MCF 10A (cell line): ENCODE measurements around the gene MCTP1. TPM values are rescaled to one million over a fixed set of nuclear protein-coding genes. Genes with fewer than 3 reads are reported as not detected.

ENCODE experiments used
- BruUV-seq: library from RNA; stranded (reverse); fragments of 400-500 nt; replicated peaks from 2 replicates; lab custom pipeline; 2021; lab: Mats Ljungman, UMichigan
- CTCF ChIA-PET: fragments of 300-600 bp; sonication (Branson Sonifier 250); formaldehyde crosslinking; extraction: SDS; loops from one replicate; lab custom pipeline; 2021; ENCODE audit warnings: antibody characterized with exemption, inconsistent platforms; lab: Yijun Ruan, JAX
- POLR2A ChIA-PET: fragments of 300-600, 350-650 bp; sonication (Branson Sonifier 250); formaldehyde crosslinking; extraction: SDS; loops from one replicate; lab custom pipeline; 2020; ENCODE audit warnings: antibody characterized with exemption, inconsistent platforms; lab: Yijun Ruan, JAX
- DNase-seq: peaks from one replicate; pipeline ENCODE4 v3.0.0-alpha.2; 2018; ENCODE audit not compliant: unreplicated experiment
- H3K27ac Mint-ChIP-seq: one replicate; pipeline ENCODE4 v1.8.0; 2022; ENCODE audit warnings: mild to moderate bottlenecking, low read depth, mixed read lengths; ENCODE audit not compliant: unreplicated experiment
- H3K27me3 Mint-ChIP-seq: one replicate; pipeline ENCODE4 v1.8.0; 2022; ENCODE audit warnings: mixed read lengths; ENCODE audit not compliant: insufficient read depth, unreplicated experiment
- H3K36me3 Mint-ChIP-seq: one replicate; pipeline ENCODE4 v1.8.0; 2022; ENCODE audit warnings: mild to moderate bottlenecking, moderate library complexity, mixed read lengths; ENCODE audit not compliant: insufficient read depth, unreplicated experiment
- H3K4me1 Mint-ChIP-seq: one replicate; pipeline ENCODE4 v1.8.0; 2022; ENCODE audit warnings: mixed read lengths; ENCODE audit not compliant: insufficient read depth, unreplicated experiment
- H3K4me3 Mint-ChIP-seq: one replicate; pipeline ENCODE4 v1.8.0; 2022; ENCODE audit warnings: mild to moderate bottlenecking, moderate library complexity, mixed read lengths; ENCODE audit not compliant: unreplicated experiment
- H3K9me3 Mint-ChIP-seq: one replicate; pipeline ENCODE4 v1.8.0; 2022; ENCODE audit warnings: mixed read lengths; ENCODE audit not compliant: unreplicated experiment
- intact Hi-C: fragments of 100-400 bp; cut with micrococcal nuclease; formaldehyde crosslinking; loops from 2 replicates; pipeline ENCODE4 v1.14.1; 2022
- total RNA-seq: library from RNA; stranded (reverse); gene quantifications from 2 replicates; pipeline ENCODE4 v1.2.3, GENCODE V29; 2022
- TF ChIP-seq, protein P1 (sequence below): fragments of 200-600 bp; IDR thresholded peaks from one replicate; pipeline ENCODE4 v1.8.0; 2022; ENCODE audit warnings: antibody characterized with exemption, mild to moderate bottlenecking; ENCODE audit not compliant: unreplicated experiment

MCTP1 gene
- total RNA-seq, 1 experiment from 2014 or later = 40.3 TPM

DNA sequence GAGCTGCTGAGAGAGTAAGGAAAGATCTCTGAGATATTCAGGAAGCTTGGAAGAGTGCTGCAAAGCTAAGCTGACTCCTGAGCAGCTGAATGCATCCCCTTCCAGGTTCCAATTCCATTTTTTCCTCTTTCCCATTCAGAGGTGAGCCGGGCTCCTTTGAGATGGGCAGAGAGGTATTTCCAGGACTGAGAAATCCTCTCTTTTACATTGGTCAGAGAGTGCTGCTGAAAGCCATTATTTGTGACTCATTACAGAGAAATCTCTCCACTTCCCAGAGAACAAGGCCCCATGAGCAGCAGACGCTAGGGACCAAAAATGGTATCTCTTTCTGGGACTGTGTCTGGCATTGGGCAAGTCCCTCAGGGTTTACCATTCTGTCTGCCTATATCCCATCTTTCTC lies 3.7 kb downstream of the MCTP1 start:
- Mint-ChIP-seq H3K27ac (no peak overlapping the region), H3K36me3 (peaks cover 5% of the 10 kb centered on the region), H3K27me3 (peaks cover 50% of the 10 kb centered on the region), H3K4me1 (no peaks in the 10 kb centered on the region), H3K4me3 (no peak overlapping the region), H3K9me3 (no peaks in the 10 kb centered on the region)
- POLR2A ChIA-PET = interaction anchor here (0.9 kb wide), 1 partner anchor 1951 kb away, joined by 4 read pairs; no protein-coding TSS in a partner anchor
- intact Hi-C loops = loop anchor here (5.0 to 10.0 kb wide), 3 partner anchors 184 to 566 kb away; no protein-coding TSS in a partner anchor
- CTCF ChIA-PET = interaction anchor here (0.6 to 1.6 kb wide), 2 partner anchors 18 to 106 kb away, joined by 4 to 6 read pairs; no protein-coding TSS in a partner anchor
- DNase-seq = peak; percentile 37
- TF ChIP-seq, protein P1, sequence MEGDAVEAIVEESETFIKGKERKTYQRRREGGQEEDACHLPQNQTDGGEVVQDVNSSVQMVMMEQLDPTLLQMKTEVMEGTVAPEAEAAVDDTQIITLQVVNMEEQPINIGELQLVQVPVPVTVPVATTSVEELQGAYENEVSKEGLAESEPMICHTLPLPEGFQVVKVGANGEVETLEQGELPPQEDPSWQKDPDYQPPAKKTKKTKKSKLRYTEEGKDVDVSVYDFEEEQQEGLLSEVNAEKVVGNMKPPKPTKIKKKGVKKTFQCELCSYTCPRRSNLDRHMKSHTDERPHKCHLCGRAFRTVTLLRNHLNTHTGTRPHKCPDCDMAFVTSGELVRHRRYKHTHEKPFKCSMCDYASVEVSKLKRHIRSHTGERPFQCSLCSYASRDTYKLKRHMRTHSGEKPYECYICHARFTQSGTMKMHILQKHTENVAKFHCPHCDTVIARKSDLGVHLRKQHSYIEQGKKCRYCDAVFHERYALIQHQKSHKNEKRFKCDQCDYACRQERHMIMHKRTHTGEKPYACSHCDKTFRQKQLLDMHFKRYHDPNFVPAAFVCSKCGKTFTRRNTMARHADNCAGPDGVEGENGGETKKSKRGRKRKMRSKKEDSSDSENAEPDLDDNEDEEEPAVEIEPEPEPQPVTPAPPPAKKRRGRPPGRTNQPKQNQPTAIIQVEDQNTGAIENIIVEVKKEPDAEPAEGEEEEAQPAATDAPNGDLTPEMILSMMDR = no peak
- BruUV-seq = no TSS peak

DNA sequence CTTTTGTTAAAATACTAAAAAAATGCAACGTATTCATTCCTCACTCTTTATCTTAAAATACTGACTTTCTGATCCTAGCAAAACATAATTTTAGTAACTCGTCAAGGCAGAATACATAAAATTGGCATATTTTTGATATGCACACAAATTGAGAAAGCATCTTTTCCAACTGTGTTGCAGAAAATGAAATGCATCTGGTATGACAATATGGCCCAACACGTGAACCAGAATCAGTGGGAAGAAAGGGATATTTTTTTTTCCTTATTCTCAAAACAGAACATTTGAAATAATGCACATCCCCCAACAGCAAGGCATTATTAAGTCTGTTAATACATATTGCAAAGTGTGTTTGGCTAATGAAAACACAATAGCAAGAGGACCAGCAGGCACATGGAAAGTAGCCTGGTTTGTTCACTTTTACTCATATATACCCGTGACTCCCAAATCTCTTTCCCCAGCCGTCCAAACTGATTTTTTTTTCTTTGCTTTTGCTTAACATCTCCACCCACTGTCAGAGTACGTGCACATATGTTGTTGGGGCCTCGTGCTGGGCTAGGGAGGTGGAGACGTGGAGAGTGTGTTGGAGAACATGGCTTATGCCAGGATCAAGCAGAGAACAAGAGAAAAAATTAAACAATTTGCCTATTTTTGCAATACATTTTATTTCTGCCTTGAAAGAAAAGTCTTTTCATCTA lies 4.3 kb downstream of the MCTP1 start:
- BruUV-seq = no TSS peak
- intact Hi-C loops = loop anchor here (5.0 to 10.0 kb wide), 3 partner anchors 184 to 567 kb away; no protein-coding TSS in a partner anchor
- DNase-seq = no peak
- Mint-ChIP-seq H3K4me3 (no peak overlapping the region), H3K9me3 (no peaks in the 10 kb centered on the region), H3K27me3 (peaks cover 50% of the 10 kb centered on the region), H3K36me3 (peaks cover 5% of the 10 kb centered on the region), H3K27ac (no peak overlapping the region), H3K4me1 (no peaks in the 10 kb centered on the region)
- POLR2A ChIA-PET = no interaction called here
- CTCF ChIA-PET = interaction anchor here (1.6 kb wide), 1 partner anchor 17 kb away, joined by 6 read pairs; no protein-coding TSS in a partner anchor
- TF ChIP-seq, protein P1 = no peak

DNA sequence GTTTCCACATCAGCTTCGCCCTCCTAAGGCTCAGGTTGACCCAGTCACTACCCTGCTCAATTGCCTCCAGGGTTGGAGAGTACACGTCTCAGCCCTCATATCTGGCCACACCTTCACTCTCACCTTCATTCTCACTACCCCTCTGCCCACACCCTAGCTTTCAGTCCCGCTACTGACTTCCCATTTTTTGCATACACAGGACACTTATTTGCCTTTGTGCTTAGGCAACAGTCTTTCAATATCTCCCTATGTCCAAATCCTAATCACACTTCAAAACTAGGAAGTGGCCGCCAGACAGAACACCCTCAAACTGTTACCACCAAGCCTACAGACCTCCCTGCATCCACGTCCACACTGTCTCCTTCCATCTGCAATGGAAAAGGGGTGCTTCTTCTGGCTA lies 10.9 kb downstream of the MCTP1 start:
- intact Hi-C loops = no loop called here
- Mint-ChIP-seq H3K9me3 (no peaks in the 10 kb centered on the region), H3K27ac (no peak overlapping the region), H3K4me1 (no peaks in the 10 kb centered on the region), H3K27me3 (peaks cover 46% of the 10 kb centered on the region), H3K4me3 (no peak overlapping the region), H3K36me3 (no peaks in the 10 kb centered on the region)
- CTCF ChIA-PET = interaction anchor here (2.8 kb wide), 1 partner anchor 13 kb away, joined by 9 read pairs; no protein-coding TSS in a partner anchor
- no TSS peak for BruUV-seq
- POLR2A ChIA-PET = no interaction called here
- no peak for DNase-seq
- TF ChIP-seq, protein P1 = no peak

DNA sequence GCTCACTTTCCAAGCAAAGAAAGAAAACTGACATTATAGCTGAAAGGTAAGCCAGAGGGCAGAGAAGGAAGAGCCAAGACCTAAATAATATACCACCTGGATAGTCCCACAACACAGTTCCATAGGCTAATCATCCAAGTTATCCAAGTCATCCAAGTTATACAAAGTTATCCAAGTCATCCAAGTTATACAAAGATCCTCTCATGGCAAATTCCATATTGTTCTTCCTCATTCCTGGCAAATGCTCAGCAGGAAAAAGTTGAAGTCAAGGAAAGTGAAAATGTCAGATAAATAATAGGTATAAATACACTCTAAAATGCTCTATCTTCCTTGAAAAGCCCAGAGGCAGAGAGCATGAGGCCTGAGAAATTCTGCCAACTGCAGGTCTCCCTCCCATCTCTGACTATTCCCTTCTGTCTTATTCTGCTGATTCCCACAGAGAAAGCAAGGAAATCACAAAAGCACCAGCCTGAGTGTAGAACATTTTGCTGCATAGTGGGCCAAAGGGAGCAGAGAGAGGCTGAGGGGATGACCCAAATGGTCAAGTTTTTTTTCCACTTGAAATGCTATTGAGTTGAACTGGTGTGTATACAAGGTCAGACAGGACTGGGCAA lies 12.5 kb downstream of the MCTP1 start:
- TF ChIP-seq, protein P1 = no peak
- intact Hi-C loops = no loop called here
- no TSS peak for BruUV-seq
- Mint-ChIP-seq H3K27me3 (peaks cover 62% of the 10 kb centered on the region), H3K4me1 (no peaks in the 10 kb centered on the region), H3K36me3 (no peaks in the 10 kb centered on the region), H3K27ac (no peak overlapping the region), H3K9me3 (no peaks in the 10 kb centered on the region), H3K4me3 (no peak overlapping the region)
- ChIA-PET POLR2A (interaction anchor here (0.6 to 0.8 kb wide), 2 partner anchors 14 to 160 kb away, joined by 3 to 4 read pairs; no protein-coding TSS in a partner anchor), CTCF (interaction anchor here (1.2 to 2.8 kb wide), 2 partner anchors 11 to 14 kb away, joined by 3 to 9 read pairs; no protein-coding TSS in a partner anchor)
- DNase-seq = no peak
